ENCODE measurements around the gene FIGNL1. TPM values are rescaled to one million over a fixed set of nuclear protein-coding genes. Genes with fewer than 3 reads are reported as not detected.

Gene FIGNL1
- total and polyA plus RNA-seq, 10 of the 15 experiments (the other 5 are each of a cell fraction or from before 2014, with no cell fraction given): 11.5 to 37.4 (median 29.0) TPM

GRCh38 chr7:50471970-50472369 is 21.8 kb upstream of the FIGNL1 start:
- Histone ChIP-seq H3K36me3 (ENCODE audit: control insufficient read depth in 2 of 2, insufficient read depth in 2 of 2, low read length in 1 of 2) (no peaks in the 10 kb centered on the region), H3K9me3 (replicated peaks; ENCODE audit: control insufficient read depth, insufficient read depth, low read length) (no peaks in the 10 kb centered on the region), H3K27ac (ENCODE audit: control insufficient read depth, insufficient read depth) (no peak overlapping the region), H3K79me2 (ENCODE audit: control insufficient read depth, insufficient read depth, low read length) (no peaks in the 10 kb centered on the region), H2AFZ (ENCODE audit: control insufficient read depth, low read depth, low read length) (no peak overlapping the region), H3K27me3 (replicated peaks in 1 of 2; ENCODE audit: control insufficient read depth in 2 of 2, insufficient read depth in 2 of 2, low read length in 1 of 2) (no peaks in the 10 kb centered on the region; a peak in 3 of 4 replicates), H3K4me3 (no peak overlapping the region), H3K4me1 (ENCODE audit: control insufficient read depth, insufficient read depth, low read length) (no peaks in the 10 kb centered on the region), H4K20me1 (ENCODE audit: control insufficient read depth, insufficient read depth) (no peaks in the 10 kb centered on the region), H3K9ac (ENCODE audit: control insufficient read depth, insufficient read depth, low read length) (no peak overlapping the region), H3K4me2 (ENCODE audit: control insufficient read depth, insufficient read depth) (no peak overlapping the region)
- FAIRE-seq (no peak), DNase-seq (ENCODE audit: low read depth, low spot score) (no peak), ATAC-seq (no peak)
- SMC1A ChIA-PET (ENCODE audit: uncharacterized antibody, unreplicated experiment): interaction anchor here (1.2 kb wide), 1 partner anchor 378 kb away, joined by 3 read pairs; no protein-coding TSS in a partner anchor
- RAD21 ChIA-PET (ENCODE audit: unreplicated experiment): no interaction called here
- no TSS peak for BruUV-seq (replicated peaks)
- POLR2A ChIA-PET: no interaction called here
- 54% methylated on average over 5 of the region's 5 CpGs for WGBS (ENCODE audit: insufficient coverage, insufficient replicate concordance, low lambda C conversion rate, missing lambda C conversion rate)
- in situ Hi-C loops (cut with MboI): no loop called here
- intact Hi-C loops (cut with micrococcal nuclease; ENCODE audit: unreplicated experiment): no loop called here
- CTCF ChIA-PET: no interaction called here
- TF ChIP-seq ZZZ3 (IDR thresholded peaks at IDR 0.05; ENCODE audit: control insufficient read depth, insufficient read length, low read depth): no peak
- TF ChIP-seq YBX1 (IDR thresholded peaks at IDR 0.05): no peak
- TF ChIP-seq, protein P1, sequence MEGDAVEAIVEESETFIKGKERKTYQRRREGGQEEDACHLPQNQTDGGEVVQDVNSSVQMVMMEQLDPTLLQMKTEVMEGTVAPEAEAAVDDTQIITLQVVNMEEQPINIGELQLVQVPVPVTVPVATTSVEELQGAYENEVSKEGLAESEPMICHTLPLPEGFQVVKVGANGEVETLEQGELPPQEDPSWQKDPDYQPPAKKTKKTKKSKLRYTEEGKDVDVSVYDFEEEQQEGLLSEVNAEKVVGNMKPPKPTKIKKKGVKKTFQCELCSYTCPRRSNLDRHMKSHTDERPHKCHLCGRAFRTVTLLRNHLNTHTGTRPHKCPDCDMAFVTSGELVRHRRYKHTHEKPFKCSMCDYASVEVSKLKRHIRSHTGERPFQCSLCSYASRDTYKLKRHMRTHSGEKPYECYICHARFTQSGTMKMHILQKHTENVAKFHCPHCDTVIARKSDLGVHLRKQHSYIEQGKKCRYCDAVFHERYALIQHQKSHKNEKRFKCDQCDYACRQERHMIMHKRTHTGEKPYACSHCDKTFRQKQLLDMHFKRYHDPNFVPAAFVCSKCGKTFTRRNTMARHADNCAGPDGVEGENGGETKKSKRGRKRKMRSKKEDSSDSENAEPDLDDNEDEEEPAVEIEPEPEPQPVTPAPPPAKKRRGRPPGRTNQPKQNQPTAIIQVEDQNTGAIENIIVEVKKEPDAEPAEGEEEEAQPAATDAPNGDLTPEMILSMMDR (IDR thresholded peaks at IDR 0.05 in 2 of 3, conservative IDR thresholded peaks at IDR 0.05 in 1 of 3; ENCODE audit: control insufficient read depth in 2 of 3, extremely low read depth in 1 of 3, insufficient read depth in 1 of 3, low read depth in 3 of 3, low read length in 3 of 3): no peak
- TF ChIP-seq ZBTB40 (IDR thresholded peaks at IDR 0.05; ENCODE audit: borderline replicate concordance): no peak
- no peak for TF ChIP-seq MEF2B (IDR thresholded peaks at IDR 0.05; ENCODE audit: partially characterized antibody, poor library complexity, severe bottlenecking)
- TF ChIP-seq IKZF2 (IDR thresholded peaks at IDR 0.05): no peak
- TF ChIP-seq MTA2 (IDR thresholded peaks at IDR 0.05; ENCODE audit: low read depth): no peak
- TF ChIP-seq, protein P2, sequence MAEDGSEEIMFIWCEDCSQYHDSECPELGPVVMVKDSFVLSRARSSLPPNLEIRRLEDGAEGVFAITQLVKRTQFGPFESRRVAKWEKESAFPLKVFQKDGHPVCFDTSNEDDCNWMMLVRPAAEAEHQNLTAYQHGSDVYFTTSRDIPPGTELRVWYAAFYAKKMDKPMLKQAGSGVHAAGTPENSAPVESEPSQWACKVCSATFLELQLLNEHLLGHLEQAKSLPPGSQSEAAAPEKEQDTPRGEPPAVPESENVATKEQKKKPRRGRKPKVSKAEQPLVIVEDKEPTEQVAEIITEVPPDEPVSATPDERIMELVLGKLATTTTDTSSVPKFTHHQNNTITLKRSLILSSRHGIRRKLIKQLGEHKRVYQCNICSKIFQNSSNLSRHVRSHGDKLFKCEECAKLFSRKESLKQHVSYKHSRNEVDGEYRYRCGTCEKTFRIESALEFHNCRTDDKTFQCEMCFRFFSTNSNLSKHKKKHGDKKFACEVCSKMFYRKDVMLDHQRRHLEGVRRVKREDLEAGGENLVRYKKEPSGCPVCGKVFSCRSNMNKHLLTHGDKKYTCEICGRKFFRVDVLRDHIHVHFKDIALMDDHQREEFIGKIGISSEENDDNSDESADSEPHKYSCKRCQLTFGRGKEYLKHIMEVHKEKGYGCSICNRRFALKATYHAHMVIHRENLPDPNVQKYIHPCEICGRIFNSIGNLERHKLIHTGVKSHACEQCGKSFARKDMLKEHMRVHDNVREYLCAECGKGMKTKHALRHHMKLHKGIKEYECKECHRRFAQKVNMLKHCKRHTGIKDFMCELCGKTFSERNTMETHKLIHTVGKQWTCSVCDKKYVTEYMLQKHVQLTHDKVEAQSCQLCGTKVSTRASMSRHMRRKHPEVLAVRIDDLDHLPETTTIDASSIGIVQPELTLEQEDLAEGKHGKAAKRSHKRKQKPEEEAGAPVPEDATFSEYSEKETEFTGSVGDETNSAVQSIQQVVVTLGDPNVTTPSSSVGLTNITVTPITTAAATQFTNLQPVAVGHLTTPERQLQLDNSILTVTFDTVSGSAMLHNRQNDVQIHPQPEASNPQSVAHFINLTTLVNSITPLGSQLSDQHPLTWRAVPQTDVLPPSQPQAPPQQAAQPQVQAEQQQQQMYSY (CRISPR knock-in tag; IDR thresholded peaks at IDR 0.05): no peak
- TF ChIP-seq NBN (IDR thresholded peaks at IDR 0.05): no peak
- TF ChIP-seq, protein P3, sequence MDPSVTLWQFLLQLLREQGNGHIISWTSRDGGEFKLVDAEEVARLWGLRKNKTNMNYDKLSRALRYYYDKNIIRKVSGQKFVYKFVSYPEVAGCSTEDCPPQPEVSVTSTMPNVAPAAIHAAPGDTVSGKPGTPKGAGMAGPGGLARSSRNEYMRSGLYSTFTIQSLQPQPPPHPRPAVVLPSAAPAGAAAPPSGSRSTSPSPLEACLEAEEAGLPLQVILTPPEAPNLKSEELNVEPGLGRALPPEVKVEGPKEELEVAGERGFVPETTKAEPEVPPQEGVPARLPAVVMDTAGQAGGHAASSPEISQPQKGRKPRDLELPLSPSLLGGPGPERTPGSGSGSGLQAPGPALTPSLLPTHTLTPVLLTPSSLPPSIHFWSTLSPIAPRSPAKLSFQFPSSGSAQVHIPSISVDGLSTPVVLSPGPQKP (IDR thresholded peaks at IDR 0.05; ENCODE audit: low read depth, low read length): no peak
- TF ChIP-seq ZNF274 (IDR thresholded peaks at IDR 0.05; ENCODE audit: insufficient read depth, insufficient read length): no peak
- TF ChIP-seq CBX5 (IDR thresholded peaks at IDR 0.05; ENCODE audit: low read depth): no peak
- TF ChIP-seq WRNIP1 (IDR thresholded peaks at IDR 0.05; ENCODE audit: borderline replicate concordance, low read depth, low read length): no peak
